ENCODE data around the gene CTLA4. TPM values are rescaled to one million over a fixed set of nuclear protein-coding genes. Genes with fewer than 3 reads are reported as not detected.

Gene CTLA4
- total and polyA plus RNA-seq, 2 experiments from 2014 or later = not detected

GRCh38 chr2:203887677-203888076 is 20.1 kb downstream of the CTLA4 start (continued):
- TF ChIP-seq CTCF (conservative IDR thresholded peaks at IDR 0.05; ENCODE audit: low read depth in 2 of 2) (no peak), ZNF331 (CRISPR knock-in tag; IDR thresholded peaks at IDR 0.05; ENCODE audit: low read depth) (no peak), NANOG (IDR thresholded peaks at IDR 0.05; ENCODE audit: borderline replicate concordance) (no peak), ZNF114 (CRISPR knock-in tag; IDR thresholded peaks at IDR 0.05) (no peak)

- H3F3A ChIP-seq (replicated peaks; ENCODE audit: low read depth) = no peaks in the 10 kb centered on the region
- H3K9me2 ChIP-seq (ENCODE audit: insufficient read depth) = peaks cover 24% of the 10 kb centered on the region
- H3K4me3 ChIP-seq = no peak overlapping the region
- H4K20me1 ChIP-seq (replicated peaks; ENCODE audit: insufficient read depth) = no peaks in the 10 kb centered on the region
- Mint-ChIP-seq H3K27me3 (ENCODE audit: insufficient read depth, low read depth, poor library complexity) (peaks cover 3% of the 10 kb centered on the region), H3K9me3 (no peaks in the 10 kb centered on the region), H3K4me1 (peaks cover 5% of the 10 kb centered on the region; the same call in 2 of the 3 replicates), H3K36me3 (ENCODE audit: low read depth) (no peaks in the 10 kb centered on the region), H3K4me3 (no peak overlapping the region), H3K27ac (no peak overlapping the region)
- H2AFZ ChIP-seq = no peak overlapping the region
- no peak for TF ChIP-seq JUNB (IDR thresholded peaks at IDR 0.05; ENCODE audit: unreplicated experiment)
- no peak for TF ChIP-seq EZH2phosphoT487 (IDR thresholded peaks at IDR 0.05; ENCODE audit: unreplicated experiment)
- no peak for TF ChIP-seq ZNF462 (CRISPR knock-in tag; IDR thresholded peaks at IDR 0.05)
- TF ChIP-seq ZNF114 (CRISPR knock-in tag; IDR thresholded peaks at IDR 0.05) = no peak
- no peaks in the 10 kb centered on the region for H3K79me2 ChIP-seq (replicated peaks; ENCODE audit: insufficient read depth)
- no peaks in the 10 kb centered on the region for H3K36me3 ChIP-seq (ENCODE audit: insufficient read depth)
- no peak overlapping the region for H3K27ac ChIP-seq (ENCODE audit: low read depth)
- no peaks in the 10 kb centered on the region for H3K4me1 ChIP-seq (ENCODE audit: insufficient read depth)
- H3K4me2 ChIP-seq = no peak overlapping the region
- ATAC-seq = no peak
- DNase-seq (ENCODE audit: low spot score) = no peak
- no peaks in the 10 kb centered on the region for H3K27me3 ChIP-seq (ENCODE audit: insufficient read depth)
Measured at GRCh38 chr2:203889542-203889941, 22.0 kb downstream of the CTLA4 start.
